ENCODE results near the gene CLK3. TPM values are rescaled to one million over a fixed set of nuclear protein-coding genes. Genes with fewer than 3 reads are reported as not detected.

Gene CLK3
- total and polyA plus RNA-seq, 2 donors (not counting 1 experiment from before 2014, with no cell fraction given) = 176 to 350 TPM

GRCh38 chr15:74585857-74586256, 29.8 kb upstream of the CLK3 start:
- H3K4me3 Mint-ChIP-seq = no peak overlapping the region
- POLR2A ChIA-PET = no interaction called here
- Histone ChIP-seq H3K4me2 (replicated peaks; ENCODE audit: low read depth, low read length, poor library complexity, severe bottlenecking) (no peak overlapping the region), H3K9ac (ENCODE audit: low read length) (no peak overlapping the region), H3K27me3 (replicated peaks in 1 of 4; ENCODE audit: control extremely low read depth in 1 of 4, control insufficient read depth in 3 of 4, insufficient read depth in 4 of 4, low read length in 3 of 4) (no peaks in the 10 kb centered on the region), H3K79me2 (ENCODE audit: control insufficient read depth, insufficient read depth, low read length) (no peaks in the 10 kb centered on the region), H2AFZ (ENCODE audit: insufficient read depth, low read depth, low read length, poor library complexity, severe bottlenecking) (no peak overlapping the region), H4K20me1 (ENCODE audit: control insufficient read depth, insufficient read depth, low read length, poor library complexity, severe bottlenecking) (no peaks in the 10 kb centered on the region), H3K27ac (ENCODE audit: low read length in 2 of 2) (no peak overlapping the region), H3K4me1 (ENCODE audit: control insufficient read depth in 2 of 2, insufficient read depth in 2 of 2, low read length in 2 of 2) (no peaks in the 10 kb centered on the region), H3K9me3 (ENCODE audit: control extremely low read depth in 1 of 3, control insufficient read depth in 2 of 3, insufficient read depth in 1 of 3, low read length in 2 of 3) (no peaks in the 10 kb centered on the region), H3K4me3 (ENCODE audit: control extremely low read depth in 1 of 5, extremely low read depth in 1 of 5, insufficient read depth in 1 of 5, low read depth in 2 of 5, low read length in 4 of 5) (no peak overlapping the region), H3K36me3 (replicated peaks in 1 of 2; ENCODE audit: control extremely low read depth in 1 of 2, control insufficient read depth in 1 of 2, extremely low read depth in 1 of 2, insufficient read depth in 2 of 2, low read length in 1 of 2) (peaks cover 9 to 45% of the 10 kb centered on the region in 2 experiments)
- DNase-seq = no peak
- H3K4me1 Mint-ChIP-seq = no peaks in the 10 kb centered on the region
- no peak for ATAC-seq (ENCODE audit: low read depth)
- no peak for TF ChIP-seq CTCF (IDR thresholded peaks at IDR 0.05)
- TF ChIP-seq EZH2 (IDR thresholded peaks at IDR 0.05; ENCODE audit: borderline replicate concordance, insufficient read depth, low read depth, low read length, poor library complexity, severe bottlenecking) = no peak
- H3K27me3 Mint-ChIP-seq = no peaks in the 10 kb centered on the region
- intact Hi-C loops (cut with micrococcal nuclease) = no loop called here
- CTCF ChIA-PET = no interaction called here
- no peak overlapping the region for H3K27ac Mint-ChIP-seq
- H3K9me3 Mint-ChIP-seq (ENCODE audit: insufficient read depth) = no peaks in the 10 kb centered on the region
- WGBS (ENCODE audit: insufficient coverage) = 98% methylated on average over 9 of the region's 9 CpGs

- H4K20me1 ChIP-seq (ENCODE audit: control insufficient read depth, insufficient read depth, low read length, poor library complexity, severe bottlenecking) = no peaks in the 10 kb centered on the region
- POLR2A ChIA-PET = no interaction called here
- TF ChIP-seq EZH2 (IDR thresholded peaks at IDR 0.05; ENCODE audit: borderline replicate concordance, insufficient read depth, low read depth, low read length, poor library complexity, severe bottlenecking) (no peak), CTCF (IDR thresholded peaks at IDR 0.05) (no peak)
- Mint-ChIP-seq H3K27ac (no peak overlapping the region), H3K4me1 (no peaks in the 10 kb centered on the region), H3K9me3 (ENCODE audit: insufficient read depth) (no peaks in the 10 kb centered on the region), H3K27me3 (no peaks in the 10 kb centered on the region), H3K4me3 (no peak overlapping the region)
- ATAC-seq (ENCODE audit: low read depth) (no peak), DNase-seq (no peak)
- no peak overlapping the region for H3K4me3 ChIP-seq (ENCODE audit: control extremely low read depth in 1 of 5, extremely low read depth in 1 of 5, insufficient read depth in 1 of 5, low read depth in 2 of 5, low read length in 4 of 5)
- no peaks in the 10 kb centered on the region for H3K9me3 ChIP-seq (ENCODE audit: control extremely low read depth in 1 of 3, control insufficient read depth in 2 of 3, insufficient read depth in 1 of 3, low read length in 2 of 3)
- H3K36me3 ChIP-seq (replicated peaks in 1 of 2; ENCODE audit: control extremely low read depth in 1 of 2, control insufficient read depth in 1 of 2, extremely low read depth in 1 of 2, insufficient read depth in 2 of 2, low read length in 1 of 2) = peaks cover 14 to 47% of the 10 kb centered on the region in 2 experiments
- H3K9ac ChIP-seq (ENCODE audit: low read length) = no peak overlapping the region
- no CpG with 5 or more reads among the region's 6 CpGs for WGBS (ENCODE audit: insufficient coverage)
- H3K27me3 ChIP-seq (replicated peaks in 1 of 4; ENCODE audit: control extremely low read depth in 1 of 4, control insufficient read depth in 3 of 4, insufficient read depth in 4 of 4, low read length in 3 of 4) = no peaks in the 10 kb centered on the region
- intact Hi-C loops (cut with micrococcal nuclease) = no loop called here
- no peaks in the 10 kb centered on the region for H3K79me2 ChIP-seq (ENCODE audit: control insufficient read depth, insufficient read depth, low read length)
- no peaks in the 10 kb centered on the region for H3K4me1 ChIP-seq (ENCODE audit: control insufficient read depth in 2 of 2, insufficient read depth in 2 of 2, low read length in 2 of 2)
- H3K4me2 ChIP-seq (replicated peaks; ENCODE audit: low read depth, low read length, poor library complexity, severe bottlenecking) = no peak overlapping the region
- H3K27ac ChIP-seq (ENCODE audit: low read length in 2 of 2) = no peak overlapping the region
- H2AFZ ChIP-seq (ENCODE audit: insufficient read depth, low read depth, low read length, poor library complexity, severe bottlenecking) = no peak overlapping the region
- CTCF ChIA-PET = no interaction called here
These were observed 25.8 kb upstream of the CLK3 start for GRCh38 chr15:74589826-74590225.
